WERI-Rb-1 (cell line): ENCODE measurements around the gene ASCL3.

Experiments
- DNase-seq: peaks from one replicate; pipeline ENCODE4 v3.0.0-alpha.2; 2020
- H3K27ac ChIP-seq: fragments of 250-450 bp; sonication (Bioruptor Pico); 2 replicates; pipeline ENCODE4 v1.5.1; 2020; ENCODE audit warnings: mild to moderate bottlenecking, moderate library complexity
- H3K27me3 ChIP-seq: fragments of 250-450 bp; sonication (Bioruptor Pico); 2 replicates; pipeline ENCODE4 v1.5.1; 2021; ENCODE audit warnings: mild to moderate bottlenecking, low read depth, moderate library complexity; ENCODE audit not compliant: insufficient read depth, severe bottlenecking
- H3K36me3 ChIP-seq: fragments of 250-450 bp; sonication (Bioruptor Pico); 2 replicates; pipeline ENCODE4 v1.5.1; 2020; ENCODE audit warnings: mild to moderate bottlenecking, moderate library complexity
- H3K4me3 ChIP-seq: 2 replicates; pipeline ENCODE4 v1.5.1; 2011; ENCODE audit warnings: low read depth, mild to moderate bottlenecking, control low read depth, low read length
- H3K9me3 ChIP-seq: fragments of 250-450 bp; sonication (Bioruptor Pico); 2 replicates; pipeline ENCODE4 v1.5.1; 2021; ENCODE audit warnings: mild to moderate bottlenecking, moderate library complexity; ENCODE audit not compliant: severe bottlenecking
- TF ChIP-seq, protein P1 (sequence below): IDR thresholded peaks from 2 replicates; pipeline ENCODE4 v1.5.1; 2011; ENCODE audit warnings: low read depth, mild to moderate bottlenecking, control low read depth, inconsistent platforms, low read length

ASCL3 gene

GRCh38 chr11:8959546-8960166 is 16.8 kb upstream of the ASCL3 start:
- peaks cover 7% of the 10 kb centered on the region for H3K36me3 ChIP-seq
- H3K27ac ChIP-seq: no peak overlapping the region
- TF ChIP-seq, protein P1, sequence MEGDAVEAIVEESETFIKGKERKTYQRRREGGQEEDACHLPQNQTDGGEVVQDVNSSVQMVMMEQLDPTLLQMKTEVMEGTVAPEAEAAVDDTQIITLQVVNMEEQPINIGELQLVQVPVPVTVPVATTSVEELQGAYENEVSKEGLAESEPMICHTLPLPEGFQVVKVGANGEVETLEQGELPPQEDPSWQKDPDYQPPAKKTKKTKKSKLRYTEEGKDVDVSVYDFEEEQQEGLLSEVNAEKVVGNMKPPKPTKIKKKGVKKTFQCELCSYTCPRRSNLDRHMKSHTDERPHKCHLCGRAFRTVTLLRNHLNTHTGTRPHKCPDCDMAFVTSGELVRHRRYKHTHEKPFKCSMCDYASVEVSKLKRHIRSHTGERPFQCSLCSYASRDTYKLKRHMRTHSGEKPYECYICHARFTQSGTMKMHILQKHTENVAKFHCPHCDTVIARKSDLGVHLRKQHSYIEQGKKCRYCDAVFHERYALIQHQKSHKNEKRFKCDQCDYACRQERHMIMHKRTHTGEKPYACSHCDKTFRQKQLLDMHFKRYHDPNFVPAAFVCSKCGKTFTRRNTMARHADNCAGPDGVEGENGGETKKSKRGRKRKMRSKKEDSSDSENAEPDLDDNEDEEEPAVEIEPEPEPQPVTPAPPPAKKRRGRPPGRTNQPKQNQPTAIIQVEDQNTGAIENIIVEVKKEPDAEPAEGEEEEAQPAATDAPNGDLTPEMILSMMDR: peak; percentile 71
- no peak overlapping the region for H3K4me3 ChIP-seq
- DNase-seq: peak; percentile 31
- H3K9me3 ChIP-seq: no peaks in the 10 kb centered on the region
- H3K27me3 ChIP-seq: no peaks in the 10 kb centered on the region

- H3K27me3 ChIP-seq: no peaks in the 10 kb centered on the region
- no peak for DNase-seq
- no peaks in the 10 kb centered on the region for H3K9me3 ChIP-seq
- no peak overlapping the region for H3K4me3 ChIP-seq
- H3K27ac ChIP-seq: no peak overlapping the region
- TF ChIP-seq, protein P1: no peak
- H3K36me3 ChIP-seq: peaks cover 15% of the 10 kb centered on the region
These were observed 14.0 kb upstream of the ASCL3 start for GRCh38 chr11:8956860-8957259.

DNA sequence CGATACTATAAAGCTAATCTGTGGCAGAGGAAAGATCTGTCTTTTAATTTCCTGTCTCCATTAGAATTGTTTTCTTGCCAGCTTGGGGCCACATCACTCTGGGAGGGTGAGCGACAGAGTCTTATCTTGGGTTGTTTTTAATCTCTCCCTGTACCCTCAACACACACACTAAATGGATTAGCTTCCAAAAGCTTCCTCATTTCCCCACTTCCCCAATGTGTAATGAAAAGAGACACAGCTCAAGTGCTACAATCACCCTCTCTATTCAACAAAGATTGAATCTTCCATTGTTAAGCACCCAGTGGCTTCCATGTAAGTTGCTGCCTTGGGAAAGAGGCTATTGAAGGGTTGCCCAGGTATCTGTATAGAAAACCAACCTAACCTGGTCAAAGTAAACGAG is 6.1 kb upstream of the ASCL3 start:
- no peak for DNase-seq
- no peak overlapping the region for H3K4me3 ChIP-seq
- no peaks in the 10 kb centered on the region for H3K9me3 ChIP-seq
- TF ChIP-seq, protein P1: no peak
- H3K27me3 ChIP-seq: no peaks in the 10 kb centered on the region
- peaks cover 25% of the 10 kb centered on the region for H3K36me3 ChIP-seq
- H3K27ac ChIP-seq: no peak overlapping the region

- Histone ChIP-seq H3K27ac (no peak overlapping the region), H3K36me3 (peaks cover 16% of the 10 kb centered on the region), H3K9me3 (no peaks in the 10 kb centered on the region), H3K4me3 (no peak overlapping the region), H3K27me3 (no peaks in the 10 kb centered on the region)
- TF ChIP-seq, protein P1: no peak
- DNase-seq: no peak
These were observed 4.6 kb upstream of the ASCL3 start for GRCh38 chr11:8947230-8947943.

DNA sequence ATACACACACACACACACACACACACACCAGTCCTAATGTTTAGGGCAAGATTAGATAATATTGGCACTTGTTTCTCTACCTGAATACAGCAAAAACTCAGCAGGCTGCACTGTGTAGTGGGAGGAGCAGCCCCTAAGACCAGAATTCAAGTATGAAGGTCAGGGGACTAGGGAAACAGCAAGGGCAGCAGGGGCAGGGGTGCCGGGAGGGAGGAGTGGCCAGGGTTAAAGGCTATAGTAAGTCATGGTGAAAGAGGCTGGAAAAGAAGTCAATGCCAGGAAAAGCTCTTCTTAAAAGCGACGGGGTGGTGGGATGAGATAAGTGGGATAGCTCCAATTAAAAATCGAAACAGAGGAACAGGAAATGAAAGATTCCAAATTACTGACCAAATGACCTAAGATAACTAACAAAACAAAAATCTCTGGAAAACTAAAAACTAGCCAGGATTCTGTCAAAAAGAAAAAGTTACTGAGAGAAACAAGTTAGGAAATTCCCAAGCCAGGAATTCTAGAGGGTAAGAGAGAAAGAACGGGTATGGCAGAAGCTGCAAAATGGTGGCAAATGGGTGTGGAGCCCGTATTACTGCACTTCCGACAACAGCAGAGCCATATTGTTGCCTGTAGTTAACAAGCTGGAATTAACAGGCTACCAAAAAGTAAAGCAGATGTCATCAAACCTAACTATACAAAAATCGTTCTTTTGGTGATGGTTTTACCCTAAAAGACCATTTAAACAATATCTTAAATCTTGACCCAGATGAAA is 1.3 kb downstream of the ASCL3 start:
- no peak overlapping the region for H3K4me3 ChIP-seq
- TF ChIP-seq, protein P1: no peak
- no peaks in the 10 kb centered on the region for H3K9me3 ChIP-seq
- H3K27me3 ChIP-seq: no peaks in the 10 kb centered on the region
- DNase-seq: no peak
- H3K27ac ChIP-seq: no peak overlapping the region
- no peaks in the 10 kb centered on the region for H3K36me3 ChIP-seq
